Right atrium auricular region (tissue), 2 donors: ENCODE results near the gene UTRN. TPM values are rescaled to one million over a fixed set of nuclear protein-coding genes. Genes with fewer than 3 reads are reported as not detected.

Experiments
- DNase-seq: peaks from one replicate; pipeline ENCODE4 v3.0.0-alpha.2; 2019; ENCODE audit warnings: low spot score
- H3K27ac ChIP-seq, 2 donors: fragments of 200-600 bp; sonication (generic); 1 replicate in 1 of 2; 2 replicates in 1 of 2; pipeline ENCODE4 v1.5.1; 2016 to 2019
- H3K27me3 ChIP-seq, 2 donors: fragments of 200-600 bp; sonication (generic); one replicate each; pipeline versions ENCODE4 v1.5.1 to v1.6.0; 2017 to 2019
- H3K36me3 ChIP-seq: fragments of 200-600 bp; sonication (generic); one replicate; pipeline ENCODE4 v1.5.1; 2016
- H3K4me1 ChIP-seq, 2 donors: fragments of 200-600 bp; sonication (generic); one replicate each; pipeline versions ENCODE4 v1.5.1 to v1.6.0; 2017 to 2019
- H3K4me3 ChIP-seq, 2 donors: fragments of 200-600 bp; sonication (generic); 1 replicate in 1 of 2; 2 replicates in 1 of 2; pipeline ENCODE4 v1.5.1; 2017 to 2019; ENCODE audit warnings: mild to moderate bottlenecking in 1 of 2, moderate library complexity in 1 of 2
- H3K9me3 ChIP-seq, 2 donors: fragments of 200-600 bp; sonication (generic); one replicate each; pipeline ENCODE4 v1.5.1; 2019
- CTCF ChIP-seq, 2 donors: fragments of 200-600 bp; sonication (generic); IDR thresholded peaks; one replicate each; pipeline ENCODE4 v1.5.1; 2019; ENCODE audit warnings: antibody characterized with exemption in 2 of 2
- total RNA-seq, 2 donors: library from RNA; depleted of rRNA; stranded (reverse); fragments of >200 nt; gene quantifications; one replicate each; pipeline ENCODE4 v1.1.0, GENCODE V29; 2016

Gene UTRN
- total RNA-seq, 2 donors from 2014 or later: 57.5 to 75.8 TPM

- Histone ChIP-seq H3K9me3 (peaks cover 0 to 4% of the 10 kb centered on the region in 2 donors), H3K27ac (peak overlapping the region; percentile 8 to 19), H3K27me3 (no peaks in the 10 kb centered on the region), H3K4me3 (no peak overlapping the region), H3K4me1 (peaks cover 0 to 55% of the 10 kb centered on the region in 2 donors), H3K36me3 (no peaks in the 10 kb centered on the region)
- DNase-seq: no peak
- no peak for TF ChIP-seq CTCF (IDR thresholded peaks at IDR 0.05)
Measured at GRCh38 chr6:144327081-144327480, 41.9 kb downstream of the UTRN start.

- no peak for TF ChIP-seq CTCF (IDR thresholded peaks at IDR 0.05)
- Histone ChIP-seq H3K27ac (no peak overlapping the region), H3K4me1 (peaks cover 0 to 66% of the 10 kb centered on the region in 2 donors), H3K4me3 (no peak overlapping the region), H3K9me3 (peaks cover 0 to 2% of the 10 kb centered on the region in 2 donors), H3K36me3 (no peaks in the 10 kb centered on the region), H3K27me3 (no peaks in the 10 kb centered on the region)
- DNase-seq: no peak
Measured at GRCh38 chr6:144330017-144330987, 45.2 kb downstream of the UTRN start.

- Histone ChIP-seq H3K36me3 (no peaks in the 10 kb centered on the region), H3K27me3 (no peaks in the 10 kb centered on the region), H3K4me3 (no peak overlapping the region), H3K27ac (no peak overlapping the region), H3K9me3 (no peaks in the 10 kb centered on the region), H3K4me1 (peaks cover 0 to 73% of the 10 kb centered on the region in 2 donors)
- no peak for TF ChIP-seq CTCF (IDR thresholded peaks at IDR 0.05)
- DNase-seq: no peak
Measured at GRCh38 chr6:144331491-144331969, 46.4 kb downstream of the UTRN start.

- Histone ChIP-seq H3K9me3 (no peaks in the 10 kb centered on the region), H3K27me3 (no peaks in the 10 kb centered on the region), H3K4me1 (peaks cover 0 to 66% of the 10 kb centered on the region in 2 donors), H3K36me3 (no peaks in the 10 kb centered on the region), H3K27ac (no peak overlapping the region), H3K4me3 (no peak overlapping the region)
- TF ChIP-seq CTCF (IDR thresholded peaks at IDR 0.05): no peak
- DNase-seq: no peak
Measured at GRCh38 chr6:144332177-144332576, 47.0 kb downstream of the UTRN start.

- no peak overlapping the region for H3K27ac ChIP-seq
- no peaks in the 10 kb centered on the region for H3K36me3 ChIP-seq
- no peak for DNase-seq
- H3K4me1 ChIP-seq: peaks cover 0 to 63% of the 10 kb centered on the region in 2 donors
- TF ChIP-seq CTCF (IDR thresholded peaks at IDR 0.05): no peak
- H3K9me3 ChIP-seq: no peaks in the 10 kb centered on the region
- no peaks in the 10 kb centered on the region for H3K27me3 ChIP-seq
- H3K4me3 ChIP-seq: no peak overlapping the region
Measured at GRCh38 chr6:144334150-144334708, 49.1 kb downstream of the UTRN start.

Other genes with a start within 250 kb of the UTRN start
- 100 to 1,000 TPM; 113 to 146 TPM for gene SF3B5, start 189.8 kb upstream of the UTRN start, total RNA-seq
- gene STX11, start 134.8 kb upstream of the UTRN start, total RNA-seq: 10 to 100 TPM in 1 of 2 donors, 1 to 10 TPM in 1; 7.3 to 21.5 TPM